Urinary bladder (tissue), 4 donors: Measurements from ENCODE around the gene F13A1. TPM values are rescaled to one million over a fixed set of nuclear protein-coding genes. Genes with fewer than 3 reads are reported as not detected.

Source experiments
- DNase-seq: peaks from one replicate; pipeline ENCODE4 v3.0.0-alpha.2; 2015; ENCODE audit errors: extremely low spot score
- H3K27ac ChIP-seq: one replicate; pipeline ENCODE4 v1.5.1; 2013; ENCODE audit warnings: low read depth, mild to moderate bottlenecking, moderate library complexity
- H3K36me3 ChIP-seq: one replicate; pipeline ENCODE4 v1.6.1; 2013; ENCODE audit warnings: mild to moderate bottlenecking, moderate library complexity; ENCODE audit not compliant: insufficient read depth
- H3K4me1 ChIP-seq: one replicate; pipeline ENCODE4 v1.6.1; 2013; ENCODE audit warnings: mild to moderate bottlenecking, moderate library complexity; ENCODE audit not compliant: insufficient read depth
- H3K4me3 ChIP-seq: one replicate; pipeline ENCODE4 v1.5.1; 2013; ENCODE audit warnings: low read depth, low read length
- WGBS: extraction: QIAGEN DNeasy Blood & Tissue Kit; methylation state at CpG from one replicate; pipeline ENCODE4 v1.1.7; 2013; 5-methylcytosine and 5-hydroxymethylcytosine counted together
- polyA plus RNA-seq: library from polyadenylated mRNA; stranded (reverse); fragments of 200-250 nt; gene quantifications from one replicate; pipeline ENCODE4 v1.2.3, GENCODE V29; 2013
- total RNA-seq: library from RNA; depleted of rRNA; stranded (reverse); fragments of >200 nt; gene quantifications from one replicate; pipeline ENCODE4 v1.2.3, GENCODE V29; 2014
- donor health status: healthy with polysubstance abuse.
- donor health status: healthy.

The F13A1 gene
- total and polyA plus RNA-seq, 2 donors, result 113 to 203 TPM

GRCh38 chr6:6219716-6220115 is 100.7 kb downstream of the F13A1 start:
- 59% methylated on average over 3 of the region's 3 CpGs for WGBS

GRCh38 chr6:6218759-6219085 is 101.7 kb downstream of the F13A1 start:
- WGBS, result 72% methylated on average over 3 of the region's 3 CpGs
- no peak for DNase-seq
- Histone ChIP-seq H3K4me1 (no peaks in the 10 kb centered on the region), H3K27ac (no peak overlapping the region), H3K4me3 (no peak overlapping the region), H3K36me3 (no peaks in the 10 kb centered on the region)

More at GRCh38 chr6:6219716-6220115, 100.7 kb downstream of the F13A1 start:
- Histone ChIP-seq H3K4me1 (no peaks in the 10 kb centered on the region), H3K27ac (no peak overlapping the region), H3K36me3 (no peaks in the 10 kb centered on the region), H3K4me3 (no peak overlapping the region)
- DNase-seq, result no peak

GRCh38 chr6:6217855-6218758 is 102.4 kb downstream of the F13A1 start:
- DNase-seq, result no peak
- H3K27ac ChIP-seq, result no peak overlapping the region
- no peaks in the 10 kb centered on the region for H3K36me3 ChIP-seq
- H3K4me1 ChIP-seq, result no peaks in the 10 kb centered on the region
- H3K4me3 ChIP-seq, result no peak overlapping the region
- WGBS, result 56% methylated on average over 11 of the region's 11 CpGs

GRCh38 chr6:6210994-6211393 is 109.5 kb downstream of the F13A1 start:
- WGBS, result 84% methylated on average over 2 of the region's 2 CpGs
- no peaks in the 10 kb centered on the region for H3K36me3 ChIP-seq
- no peak overlapping the region for H3K27ac ChIP-seq

GRCh38 chr6:6202886-6203285 is 117.6 kb downstream of the F13A1 start:
- WGBS, result 79% methylated on average over 2 of the region's 2 CpGs
- H3K36me3 ChIP-seq, result no peaks in the 10 kb centered on the region
- no peak overlapping the region for H3K4me3 ChIP-seq
- no peak overlapping the region for H3K27ac ChIP-seq
- H3K4me1 ChIP-seq, result no peaks in the 10 kb centered on the region
- DNase-seq, result no peak

More at GRCh38 chr6:6210994-6211393, 109.5 kb downstream of the F13A1 start:
- DNase-seq, result no peak
- no peak overlapping the region for H3K4me3 ChIP-seq
- no peaks in the 10 kb centered on the region for H3K4me1 ChIP-seq

GRCh38 chr6:6201200-6201599 is 119.3 kb downstream of the F13A1 start:
- no peak overlapping the region for H3K27ac ChIP-seq
- H3K4me1 ChIP-seq, result no peaks in the 10 kb centered on the region
- DNase-seq, result no peak
- no peak overlapping the region for H3K4me3 ChIP-seq
- H3K36me3 ChIP-seq, result no peaks in the 10 kb centered on the region
- 43% methylated on average over 4 of the region's 4 CpGs for WGBS

- 79% methylated on average over 3 of the region's 3 CpGs for WGBS
- Histone ChIP-seq H3K27ac (no peak overlapping the region), H3K4me1 (no peaks in the 10 kb centered on the region), H3K36me3 (no peaks in the 10 kb centered on the region), H3K4me3 (no peak overlapping the region)
- no peak for DNase-seq
Observed at GRCh38 chr6:6199678-6200077, 120.8 kb downstream of the F13A1 start.

- no peak for DNase-seq
- WGBS, result 57% methylated on average over 3 of the region's 3 CpGs
- Histone ChIP-seq H3K4me3 (no peak overlapping the region), H3K27ac (no peak overlapping the region), H3K36me3 (no peaks in the 10 kb centered on the region), H3K4me1 (no peaks in the 10 kb centered on the region)
Observed at GRCh38 chr6:6196762-6197161, 123.7 kb downstream of the F13A1 start.

- 85% methylated on average over 1 of the region's 1 CpG for WGBS
- Histone ChIP-seq H3K4me1 (no peaks in the 10 kb centered on the region), H3K36me3 (no peaks in the 10 kb centered on the region), H3K4me3 (no peak overlapping the region), H3K27ac (no peak overlapping the region)
- DNase-seq, result no peak
Observed at GRCh38 chr6:6195080-6195479, 125.4 kb downstream of the F13A1 start.

GRCh38 chr6:6193221-6193745 is 127.2 kb downstream of the F13A1 start:
- no peaks in the 10 kb centered on the region for H3K36me3 ChIP-seq
- WGBS, result 82% methylated on average over 7 of the region's 7 CpGs
- no peaks in the 10 kb centered on the region for H3K4me1 ChIP-seq
- H3K4me3 ChIP-seq, result no peak overlapping the region
- no peak for DNase-seq
- no peak overlapping the region for H3K27ac ChIP-seq

GRCh38 chr6:6191909-6192308 is 128.6 kb downstream of the F13A1 start:
- no peaks in the 10 kb centered on the region for H3K36me3 ChIP-seq
- H3K27ac ChIP-seq, result no peak overlapping the region
- no peak for DNase-seq
- no peaks in the 10 kb centered on the region for H3K4me1 ChIP-seq
- no peak overlapping the region for H3K4me3 ChIP-seq
- 93% methylated on average over 1 of the region's 1 CpG for WGBS

GRCh38 chr6:6191476-6191875 is 129.0 kb downstream of the F13A1 start:
- no peak overlapping the region for H3K27ac ChIP-seq
- no peaks in the 10 kb centered on the region for H3K36me3 ChIP-seq
- DNase-seq, result no peak
- H3K4me1 ChIP-seq, result no peaks in the 10 kb centered on the region
- 47% methylated on average over 2 of the region's 2 CpGs for WGBS
- no peak overlapping the region for H3K4me3 ChIP-seq

GRCh38 chr6:6180684-6181083 is 139.8 kb downstream of the F13A1 start:
- no peak for DNase-seq
- 67% methylated on average over 2 of the region's 2 CpGs for WGBS
- H3K4me1 ChIP-seq, result no peaks in the 10 kb centered on the region
- H3K27ac ChIP-seq, result no peak overlapping the region
- H3K36me3 ChIP-seq, result no peaks in the 10 kb centered on the region
- H3K4me3 ChIP-seq, result no peak overlapping the region

GRCh38 chr6:6179858-6180623 is 140.4 kb downstream of the F13A1 start:
- H3K4me1 ChIP-seq, result no peaks in the 10 kb centered on the region
- H3K4me3 ChIP-seq, result no peak overlapping the region
- WGBS, result 66% methylated on average over 11 of the region's 11 CpGs
- H3K36me3 ChIP-seq, result no peaks in the 10 kb centered on the region
- no peak overlapping the region for H3K27ac ChIP-seq
- no peak for DNase-seq
